Smooth muscle cell (in vitro differentiated cells): ENCODE measurements around the gene AKT1. TPM values are rescaled to one million over a fixed set of nuclear protein-coding genes. Genes with fewer than 3 reads are reported as not detected.

Experiments used
- DNase-seq: peaks from one replicate; lab custom pipeline; 2025; ENCODE audit not compliant: unreplicated experiment; lab: John Stamatoyannopoulos, UW
- H2AFZ ChIP-seq: fragments of 200-600 bp; sonication (generic); 2 replicates; pipeline ENCODE4 v1.6.0; 2016; ENCODE audit warnings: antibody characterized with exemption, low read depth, mild to moderate bottlenecking
- H3F3A ChIP-seq: fragments of 200-600 bp; sonication (generic); 2 replicates; pipeline ENCODE4 v1.6.0; 2017; ENCODE audit warnings: antibody characterized with exemption, low read depth
- H3K27ac ChIP-seq: fragments of 200-600 bp; sonication (generic); 2 replicates; pipeline ENCODE4 v1.5.1; 2016; ENCODE audit warnings: low read depth, mild to moderate bottlenecking
- H3K27me3 ChIP-seq: fragments of 200-600 bp; sonication (generic); 2 replicates; pipeline ENCODE4 v1.6.1; 2016; ENCODE audit warnings: low read depth, mild to moderate bottlenecking
- H3K36me3 ChIP-seq: fragments of 200-600 bp; sonication (generic); 2 replicates; pipeline ENCODE4 v1.5.1; 2016; ENCODE audit warnings: low read depth
- H3K4me1 ChIP-seq: fragments of 200-600 bp; sonication (generic); 2 replicates; pipeline ENCODE4 v1.5.1; 2016; ENCODE audit warnings: low read depth
- H3K4me2 ChIP-seq: fragments of 200-600 bp; sonication (generic); 2 replicates; pipeline ENCODE4 v1.6.0; 2016; ENCODE audit warnings: mild to moderate bottlenecking
- H3K4me3 ChIP-seq: fragments of 200-600 bp; sonication (generic); 2 replicates; pipeline ENCODE4 v1.5.1; 2016; ENCODE audit warnings: mild to moderate bottlenecking
- H3K79me2 ChIP-seq: fragments of 200-600 bp; sonication (generic); 2 replicates; pipeline ENCODE4 v1.6.0; 2016; ENCODE audit warnings: low read depth, mild to moderate bottlenecking
- H3K9ac ChIP-seq: fragments of 200-600 bp; sonication (generic); 2 replicates; pipeline ENCODE4 v1.6.0; 2016; ENCODE audit warnings: low read depth
- H3K9me3 ChIP-seq: fragments of 200-600 bp; sonication (generic); replicated peaks from 2 replicates; pipeline ENCODE4 v1.5.1; 2016; ENCODE audit warnings: low read depth
- H4K20me1 ChIP-seq: fragments of 200-600 bp; sonication (generic); 2 replicates; pipeline ENCODE4 v1.6.0; 2016; ENCODE audit warnings: low read depth
- WGBS: methylation state at CpG from one replicate; pipeline ENCODE4 v1.1.7; 2016; ENCODE audit warnings: low lambda C conversion rate; 5-methylcytosine and 5-hydroxymethylcytosine counted together
- polyA plus RNA-seq: library from polyadenylated mRNA; unstranded; fragments of >200 nt; fragmentation: Nextera tagmentation; extraction: Ambion mirVana; gene quantifications from 2 replicates; pipeline ENCODE4 v1.2.1, GENCODE V29; 2016
- total RNA-seq: library from RNA; depleted of rRNA; stranded (reverse); fragments of >200 nt; gene quantifications from 2 replicates; pipeline ENCODE4 v1.2.3, GENCODE V29; 2014
- TF ChIP-seq, protein P1 (sequence below): fragments of 200-600 bp; sonication (generic); IDR thresholded peaks from 2 replicates; pipeline ENCODE4 v1.5.1; 2017; ENCODE audit warnings: borderline replicate concordance, mild to moderate bottlenecking, antibody characterized with exemption; ENCODE audit not compliant: insufficient read depth, poor library complexity, severe bottlenecking

Gene AKT1
- total and polyA plus RNA-seq, 2 experiments from 2014 or later, result 99.9 to 189 TPM

GRCh38 chr14:104799244-104800014 is 3.9 kb upstream of the AKT1 start:
- H3K27me3 ChIP-seq, result no peaks in the 10 kb centered on the region
- TF ChIP-seq, protein P1, sequence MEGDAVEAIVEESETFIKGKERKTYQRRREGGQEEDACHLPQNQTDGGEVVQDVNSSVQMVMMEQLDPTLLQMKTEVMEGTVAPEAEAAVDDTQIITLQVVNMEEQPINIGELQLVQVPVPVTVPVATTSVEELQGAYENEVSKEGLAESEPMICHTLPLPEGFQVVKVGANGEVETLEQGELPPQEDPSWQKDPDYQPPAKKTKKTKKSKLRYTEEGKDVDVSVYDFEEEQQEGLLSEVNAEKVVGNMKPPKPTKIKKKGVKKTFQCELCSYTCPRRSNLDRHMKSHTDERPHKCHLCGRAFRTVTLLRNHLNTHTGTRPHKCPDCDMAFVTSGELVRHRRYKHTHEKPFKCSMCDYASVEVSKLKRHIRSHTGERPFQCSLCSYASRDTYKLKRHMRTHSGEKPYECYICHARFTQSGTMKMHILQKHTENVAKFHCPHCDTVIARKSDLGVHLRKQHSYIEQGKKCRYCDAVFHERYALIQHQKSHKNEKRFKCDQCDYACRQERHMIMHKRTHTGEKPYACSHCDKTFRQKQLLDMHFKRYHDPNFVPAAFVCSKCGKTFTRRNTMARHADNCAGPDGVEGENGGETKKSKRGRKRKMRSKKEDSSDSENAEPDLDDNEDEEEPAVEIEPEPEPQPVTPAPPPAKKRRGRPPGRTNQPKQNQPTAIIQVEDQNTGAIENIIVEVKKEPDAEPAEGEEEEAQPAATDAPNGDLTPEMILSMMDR, result no peak
- H3K4me1 ChIP-seq, result peaks cover 23% of the 10 kb centered on the region
- H3K9me3 ChIP-seq, result no peaks in the 10 kb centered on the region
- peak overlapping the region; percentile 49 for H3K27ac ChIP-seq
- H2AFZ ChIP-seq, result peak overlapping the region; percentile 95
- H3F3A ChIP-seq, result peaks cover 23% of the 10 kb centered on the region
- peaks cover 13% of the 10 kb centered on the region for H4K20me1 ChIP-seq
- peak overlapping the region; percentile 95 for H3K4me2 ChIP-seq
- DNase-seq, result no peak
- H3K4me3 ChIP-seq, result peak overlapping the region; percentile 71
- WGBS, result 24% methylated on average over 21 of the region's 21 CpGs
- peaks cover 6% of the 10 kb centered on the region for H3K79me2 ChIP-seq
- H3K36me3 ChIP-seq, result no peaks in the 10 kb centered on the region
- peak overlapping the region; percentile 81 for H3K9ac ChIP-seq

- Histone ChIP-seq H4K20me1 (peaks cover 22% of the 10 kb centered on the region), H3K4me2 (no peak overlapping the region), H3F3A (peaks cover 23% of the 10 kb centered on the region), H3K27me3 (no peaks in the 10 kb centered on the region), H3K9me3 (no peaks in the 10 kb centered on the region), H3K79me2 (peaks cover 15% of the 10 kb centered on the region), H3K4me3 (no peak overlapping the region), H3K27ac (no peak overlapping the region), H3K4me1 (peaks cover 31% of the 10 kb centered on the region), H2AFZ (no peak overlapping the region), H3K9ac (no peak overlapping the region), H3K36me3 (no peaks in the 10 kb centered on the region)
- TF ChIP-seq, protein P1, result no peak
- 74% methylated on average over 16 of the region's 16 CpGs for WGBS
- no peak for DNase-seq
Measured at GRCh38 chr14:104798300-104799243, 3.0 kb upstream of the AKT1 start.

DNA sequence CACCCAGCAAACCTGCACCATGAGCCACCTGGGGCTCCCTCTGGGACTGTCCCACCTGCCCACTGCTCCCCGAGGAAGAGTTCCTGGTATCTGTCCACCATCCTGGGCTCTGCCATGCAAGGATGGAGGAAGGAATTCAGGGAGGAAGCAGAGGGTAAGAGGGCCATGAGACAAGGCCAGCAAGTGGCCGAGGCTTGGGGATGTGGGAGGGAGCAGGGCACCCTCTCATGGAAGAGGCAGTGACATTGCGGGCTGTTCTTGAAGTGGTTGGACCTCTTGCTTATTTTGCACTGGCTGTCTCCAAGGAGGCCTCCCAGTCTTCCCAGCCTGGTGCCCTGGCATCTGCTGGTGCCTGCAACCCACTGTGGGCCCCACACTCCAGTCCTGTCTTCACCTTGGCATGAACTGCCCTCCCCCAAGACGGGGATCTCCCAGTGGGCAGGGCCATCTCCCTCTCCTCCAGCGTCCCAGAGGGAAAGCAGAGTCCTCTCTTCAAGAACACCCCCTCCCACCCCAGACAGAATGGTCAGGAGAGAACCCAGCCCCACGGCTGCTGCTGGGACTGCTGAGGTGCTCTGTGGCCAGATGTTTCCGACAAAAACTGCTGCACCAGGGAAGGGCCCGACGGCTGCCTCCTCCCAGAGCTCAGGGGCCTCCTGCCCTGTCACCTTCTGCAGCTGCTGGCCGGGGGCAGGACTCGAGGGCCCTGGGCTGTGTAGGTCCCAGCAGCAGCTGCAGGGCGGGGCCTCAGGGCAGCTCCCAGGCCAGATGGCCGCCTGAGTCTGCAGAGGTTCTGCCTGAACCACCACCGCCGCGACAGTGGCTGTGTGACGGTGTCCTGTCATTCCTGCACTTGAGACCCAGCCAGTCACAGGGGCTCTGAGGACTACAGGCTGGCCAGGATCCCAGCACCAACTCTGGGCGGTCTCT is 1.8 kb upstream of the AKT1 start:
- peak overlapping the region; percentile 10 for H3K27ac ChIP-seq
- H3K4me1 ChIP-seq, result peaks cover 31% of the 10 kb centered on the region
- no peaks in the 10 kb centered on the region for H3K36me3 ChIP-seq
- TF ChIP-seq, protein P1, result no peak
- H3K4me3 ChIP-seq, result no peak overlapping the region
- H3K79me2 ChIP-seq, result peaks cover 27% of the 10 kb centered on the region
- no peaks in the 10 kb centered on the region for H3K27me3 ChIP-seq
- peak overlapping the region; percentile 39 for H3K4me2 ChIP-seq
- no peak overlapping the region for H3K9ac ChIP-seq
- H4K20me1 ChIP-seq, result peaks cover 34% of the 10 kb centered on the region
- DNase-seq, result no peak
- 34% methylated on average over 18 of the region's 18 CpGs for WGBS
- no peaks in the 10 kb centered on the region for H3K9me3 ChIP-seq
- no peak overlapping the region for H2AFZ ChIP-seq
- peaks cover 23% of the 10 kb centered on the region for H3F3A ChIP-seq
